Measurements from ENCODE around the gene NPTX1.

- TF ChIP-seq CTCF (IDR thresholded peaks at IDR 0.05) (no peak), POLR2A (IDR thresholded peaks at IDR 0.05) (no peak), EP300 (IDR thresholded peaks at IDR 0.05) (no peak), POLR2AphosphoS5 (IDR thresholded peaks at IDR 0.05) (no peak)
Measured at GRCh38 chr17:80421381-80422090, 54.9 kb downstream of the NPTX1 start.
